GM18526 (cell line): ENCODE results near the gene PDE4D.

ENCODE experiments used
- POLR2A ChIP-seq: IDR thresholded peaks from 3 replicates; pipeline ENCODE4 v1.6.1; 2011; ENCODE audit not compliant: insufficient read length; ENCODE audit errors: extremely low read depth

PDE4D gene

GRCh38 chr5:59850766-59851165, 42.8 kb downstream of the PDE4D start:
- TF ChIP-seq POLR2A: no peak

GRCh38 chr5:59847586-59847985, 45.9 kb downstream of the PDE4D start:
- no peak for TF ChIP-seq POLR2A

GRCh38 chr5:59845730-59846129, 47.8 kb downstream of the PDE4D start:
- no peak for TF ChIP-seq POLR2A

- TF ChIP-seq POLR2A: no peak
Observed at GRCh38 chr5:59843511-59844213, 49.9 kb downstream of the PDE4D start.

GRCh38 chr5:59842999-59843398, 50.5 kb downstream of the PDE4D start:
- no peak for TF ChIP-seq POLR2A

- no peak for TF ChIP-seq POLR2A
Observed at GRCh38 chr5:59840200-59840601, 53.3 kb downstream of the PDE4D start.

- no peak for TF ChIP-seq POLR2A
Observed at GRCh38 chr5:59838989-59839388, 54.5 kb downstream of the PDE4D start.

GRCh38 chr5:59838067-59838466, 55.5 kb downstream of the PDE4D start:
- no peak for TF ChIP-seq POLR2A

- TF ChIP-seq POLR2A: no peak
Observed at GRCh38 chr5:59837071-59837470, 56.5 kb downstream of the PDE4D start.

- no peak for TF ChIP-seq POLR2A
Observed at GRCh38 chr5:59835800-59836199, 57.7 kb downstream of the PDE4D start.

GRCh38 chr5:59833448-59833847, 60.1 kb downstream of the PDE4D start:
- TF ChIP-seq POLR2A: no peak

GRCh38 chr5:59832577-59833301, 60.8 kb downstream of the PDE4D start:
- TF ChIP-seq POLR2A: no peak

- TF ChIP-seq POLR2A: no peak
Observed at GRCh38 chr5:59831326-59832010, 62.1 kb downstream of the PDE4D start.

GRCh38 chr5:59830536-59831200, 62.9 kb downstream of the PDE4D start:
- no peak for TF ChIP-seq POLR2A

GRCh38 chr5:59829922-59830321, 63.6 kb downstream of the PDE4D start:
- TF ChIP-seq POLR2A: no peak

GRCh38 chr5:59829386-59829785, 64.1 kb downstream of the PDE4D start:
- TF ChIP-seq POLR2A: no peak

GRCh38 chr5:59828623-59829022, 64.9 kb downstream of the PDE4D start:
- TF ChIP-seq POLR2A: no peak
